WTC11 (cell line): ENCODE data around the gene KLHL18. TPM values are rescaled to one million over a fixed set of nuclear protein-coding genes. Genes with fewer than 3 reads are reported as not detected.
A peak's percentile ranks its signal among the peaks of the same experiment; 100 is the strongest.

Experiments
- ATAC-seq: fragments of 200-7000 bp; cut with Tn5 transposase; 2 replicates; pipeline ENCODE4 v1.10.0; 2021; ENCODE audit warnings: mild to moderate bottlenecking, moderate library complexity
- CTCF ChIA-PET: fragments of 300-600 bp; sonication (Branson Sonifier 250); formaldehyde crosslinking; loops from one replicate; lab custom pipeline; 2021; ENCODE audit warnings: antibody characterized with exemption; lab: Charles Lee
- POLR2A ChIA-PET: fragments of 350-600 bp; sonication (Branson Sonifier 250); formaldehyde crosslinking; loops from one replicate; lab custom pipeline; 2021; ENCODE audit warnings: antibody characterized with exemption; lab: Charles Lee
- DNase-seq: peaks from one replicate; pipeline ENCODE4 v3.0.0; 2021; ENCODE audit warnings: low spot score
- H3K27ac Mint-ChIP-seq: 2 replicates; pipeline ENCODE4 v1.8.0; 2021; ENCODE audit warnings: mixed read lengths
- H3K27me3 Mint-ChIP-seq: 2 replicates; pipeline ENCODE4 v1.8.0; 2021; ENCODE audit warnings: low read depth, mild to moderate bottlenecking, moderate library complexity, mixed read lengths
- H3K36me3 Mint-ChIP-seq: 2 replicates; pipeline ENCODE4 v1.8.0; 2021; ENCODE audit warnings: mixed read lengths
- H3K4me1 Mint-ChIP-seq: 2 replicates; pipeline ENCODE4 v1.8.0; 2022; ENCODE audit warnings: mixed read lengths
- H3K4me3 Mint-ChIP-seq: 2 replicates; pipeline ENCODE4 v1.8.0; 2021; ENCODE audit warnings: mild to moderate bottlenecking, moderate library complexity, mixed read lengths
- H3K9me3 Mint-ChIP-seq: 2 replicates; pipeline ENCODE4 v1.8.0; 2021; ENCODE audit warnings: mixed read lengths
- ELF4 ChIP-seq: sonication (generic); formaldehyde crosslinking; IDR thresholded peaks from 2 replicates; pipeline ENCODE4 v1.8.1; 2022; ENCODE audit warnings: low read depth, mild to moderate bottlenecking, moderate library complexity, missing genetic modification reagents
- EMX1 ChIP-seq: fragments of 250-450 bp; sonication (Bioruptor Pico); IDR thresholded peaks from 2 replicates; pipeline ENCODE4 v1.8.0; 2021; ENCODE audit warnings: mild to moderate bottlenecking
- GTF2I ChIP-seq: fragments of 250-450 bp; sonication (Bioruptor Pico); conservative IDR thresholded peaks from 2 replicates; pipeline ENCODE4 v1.4.0; 2021; ENCODE audit warnings: mild to moderate bottlenecking
- JAZF1 ChIP-seq: fragments of 250-450 bp; sonication (Bioruptor Pico); IDR thresholded peaks from 2 replicates; pipeline ENCODE4 v1.9.0; 2021; ENCODE audit warnings: moderate library complexity, mild to moderate bottlenecking, inconsistent platforms
- RELA ChIP-seq: sonication (generic); formaldehyde crosslinking; IDR thresholded peaks from 2 replicates; pipeline ENCODE4 v1.8.1; 2022; ENCODE audit warnings: missing genetic modification reagents, mild to moderate bottlenecking, borderline replicate concordance
- TEAD1 ChIP-seq: sonication (generic); formaldehyde crosslinking; IDR thresholded peaks from 2 replicates; pipeline ENCODE4 v1.8.0; 2022; ENCODE audit warnings: mild to moderate bottlenecking, missing genetic modification reagents
- TEAD4 ChIP-seq: sonication (generic); formaldehyde crosslinking; IDR thresholded peaks from 2 replicates; pipeline ENCODE4 v1.8.0; 2022; ENCODE audit warnings: mild to moderate bottlenecking, missing genetic modification reagents
- ZNF121 ChIP-seq: sonication (generic); formaldehyde crosslinking; IDR thresholded peaks from 2 replicates; pipeline ENCODE4 v1.8.0; 2023; ENCODE audit warnings: missing genetic modification reagents
- ZNF232 ChIP-seq: sonication (generic); formaldehyde crosslinking; IDR thresholded peaks from 2 replicates; pipeline ENCODE4 v1.8.0; 2022; ENCODE audit warnings: mild to moderate bottlenecking, missing genetic modification reagents
- total RNA-seq: library from RNA; stranded (reverse); gene quantifications from 3 replicates; pipeline ENCODE4 v1.2.3, GENCODE V29; 2021
- TF ChIP-seq, protein P1 (sequence below): sonication (generic); formaldehyde crosslinking; IDR thresholded peaks from 2 replicates; pipeline ENCODE4 v1.8.1; 2023; ENCODE audit warnings: mild to moderate bottlenecking, missing genetic modification reagents, moderate library complexity
- TF ChIP-seq, protein P2 (sequence below): sonication (generic); formaldehyde crosslinking; IDR thresholded peaks from 2 replicates; pipeline ENCODE4 v1.8.0; 2023; ENCODE audit warnings: missing genetic modification reagents, mild to moderate bottlenecking, borderline replicate concordance
- TF ChIP-seq, protein P3 (sequence below): sonication (generic); formaldehyde crosslinking; IDR thresholded peaks from 2 replicates; pipeline ENCODE4 v1.8.0; 2022; ENCODE audit warnings: mild to moderate bottlenecking, missing genetic modification reagents
- TF ChIP-seq, protein P4 (sequence below): fragments of 250-450 bp; sonication (Bioruptor Pico); IDR thresholded peaks from 2 replicates; pipeline ENCODE4 v1.9.0; 2021; ENCODE audit warnings: moderate library complexity, mild to moderate bottlenecking, inconsistent platforms, borderline replicate concordance
- TF ChIP-seq, protein P5 (sequence below): sonication (generic); formaldehyde crosslinking; conservative IDR thresholded peaks from 2 replicates; pipeline ENCODE4 v1.8.1; 2022; ENCODE audit warnings: mild to moderate bottlenecking, missing genetic modification reagents

The KLHL18 gene
- total RNA-seq, 1 experiment from 2014 or later: 28.4 TPM

DNA sequence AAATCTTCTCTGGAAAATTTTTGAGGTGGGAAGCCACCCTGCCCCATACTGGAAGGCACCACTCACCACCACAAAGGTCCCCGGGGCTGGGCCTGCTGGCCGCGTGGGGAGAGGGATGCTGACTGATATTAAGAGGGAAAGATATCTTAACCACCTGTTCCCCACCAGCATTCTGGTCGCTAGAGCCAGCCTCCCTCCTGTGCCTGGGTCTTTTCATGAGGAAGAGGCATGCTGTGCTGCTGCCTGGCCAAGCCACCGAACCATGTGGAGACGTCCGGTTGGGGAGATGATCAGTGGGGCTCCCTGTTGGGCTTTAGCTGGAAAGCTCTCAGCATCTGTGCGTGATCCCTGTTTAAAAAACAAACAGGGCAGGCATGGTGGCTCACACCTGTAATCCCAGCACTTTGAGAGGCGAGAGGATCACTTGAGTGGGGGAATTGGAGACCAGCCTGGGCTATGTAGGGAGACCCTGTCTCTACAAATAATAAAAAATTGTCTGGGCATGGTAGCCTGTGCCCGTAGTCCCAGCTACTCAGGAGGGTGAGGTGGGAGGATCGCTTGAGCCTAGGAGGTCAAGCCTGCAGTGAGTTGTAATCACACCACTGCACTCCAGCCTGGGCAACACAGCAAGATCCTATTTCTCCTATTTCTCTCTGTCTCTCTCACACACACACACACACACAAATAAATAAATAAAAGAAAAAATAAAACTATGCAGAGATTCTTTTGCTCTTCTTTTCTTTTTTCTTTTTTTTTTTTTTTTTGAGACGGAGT, 1.0 kb downstream of the KLHL18 start (continued):
- TF ChIP-seq TEAD1 (CRISPR knock-in tag): 0 out of 2 replicates have a peak, but pooled peaks have one; percentile 9
- TF ChIP-seq, protein P1, sequence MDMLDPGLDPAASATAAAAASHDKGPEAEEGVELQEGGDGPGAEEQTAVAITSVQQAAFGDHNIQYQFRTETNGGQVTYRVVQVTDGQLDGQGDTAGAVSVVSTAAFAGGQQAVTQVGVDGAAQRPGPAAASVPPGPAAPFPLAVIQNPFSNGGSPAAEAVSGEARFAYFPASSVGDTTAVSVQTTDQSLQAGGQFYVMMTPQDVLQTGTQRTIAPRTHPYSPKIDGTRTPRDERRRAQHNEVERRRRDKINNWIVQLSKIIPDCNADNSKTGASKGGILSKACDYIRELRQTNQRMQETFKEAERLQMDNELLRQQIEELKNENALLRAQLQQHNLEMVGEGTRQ (CRISPR knock-in tag): no peak
- peak; percentile 94; the same call in 1 of the 2 replicates for TF ChIP-seq ZNF121 (CRISPR knock-in tag)
- no peak for TF ChIP-seq EMX1
- TF ChIP-seq RELA (CRISPR knock-in tag): no peak
- TF ChIP-seq, protein P2, sequence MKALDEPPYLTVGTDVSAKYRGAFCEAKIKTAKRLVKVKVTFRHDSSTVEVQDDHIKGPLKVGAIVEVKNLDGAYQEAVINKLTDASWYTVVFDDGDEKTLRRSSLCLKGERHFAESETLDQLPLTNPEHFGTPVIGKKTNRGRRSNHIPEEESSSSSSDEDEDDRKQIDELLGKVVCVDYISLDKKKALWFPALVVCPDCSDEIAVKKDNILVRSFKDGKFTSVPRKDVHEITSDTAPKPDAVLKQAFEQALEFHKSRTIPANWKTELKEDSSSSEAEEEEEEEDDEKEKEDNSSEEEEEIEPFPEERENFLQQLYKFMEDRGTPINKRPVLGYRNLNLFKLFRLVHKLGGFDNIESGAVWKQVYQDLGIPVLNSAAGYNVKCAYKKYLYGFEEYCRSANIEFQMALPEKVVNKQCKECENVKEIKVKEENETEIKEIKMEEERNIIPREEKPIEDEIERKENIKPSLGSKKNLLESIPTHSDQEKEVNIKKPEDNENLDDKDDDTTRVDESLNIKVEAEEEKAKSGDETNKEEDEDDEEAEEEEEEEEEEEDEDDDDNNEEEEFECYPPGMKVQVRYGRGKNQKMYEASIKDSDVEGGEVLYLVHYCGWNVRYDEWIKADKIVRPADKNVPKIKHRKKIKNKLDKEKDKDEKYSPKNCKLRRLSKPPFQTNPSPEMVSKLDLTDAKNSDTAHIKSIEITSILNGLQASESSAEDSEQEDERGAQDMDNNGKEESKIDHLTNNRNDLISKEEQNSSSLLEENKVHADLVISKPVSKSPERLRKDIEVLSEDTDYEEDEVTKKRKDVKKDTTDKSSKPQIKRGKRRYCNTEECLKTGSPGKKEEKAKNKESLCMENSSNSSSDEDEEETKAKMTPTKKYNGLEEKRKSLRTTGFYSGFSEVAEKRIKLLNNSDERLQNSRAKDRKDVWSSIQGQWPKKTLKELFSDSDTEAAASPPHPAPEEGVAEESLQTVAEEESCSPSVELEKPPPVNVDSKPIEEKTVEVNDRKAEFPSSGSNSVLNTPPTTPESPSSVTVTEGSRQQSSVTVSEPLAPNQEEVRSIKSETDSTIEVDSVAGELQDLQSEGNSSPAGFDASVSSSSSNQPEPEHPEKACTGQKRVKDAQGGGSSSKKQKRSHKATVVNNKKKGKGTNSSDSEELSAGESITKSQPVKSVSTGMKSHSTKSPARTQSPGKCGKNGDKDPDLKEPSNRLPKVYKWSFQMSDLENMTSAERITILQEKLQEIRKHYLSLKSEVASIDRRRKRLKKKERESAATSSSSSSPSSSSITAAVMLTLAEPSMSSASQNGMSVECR (CRISPR knock-in tag): no peak
- no peak for TF ChIP-seq TEAD4 (CRISPR knock-in tag)
- TF ChIP-seq JAZF1: no peak
- TF ChIP-seq, protein P3, sequence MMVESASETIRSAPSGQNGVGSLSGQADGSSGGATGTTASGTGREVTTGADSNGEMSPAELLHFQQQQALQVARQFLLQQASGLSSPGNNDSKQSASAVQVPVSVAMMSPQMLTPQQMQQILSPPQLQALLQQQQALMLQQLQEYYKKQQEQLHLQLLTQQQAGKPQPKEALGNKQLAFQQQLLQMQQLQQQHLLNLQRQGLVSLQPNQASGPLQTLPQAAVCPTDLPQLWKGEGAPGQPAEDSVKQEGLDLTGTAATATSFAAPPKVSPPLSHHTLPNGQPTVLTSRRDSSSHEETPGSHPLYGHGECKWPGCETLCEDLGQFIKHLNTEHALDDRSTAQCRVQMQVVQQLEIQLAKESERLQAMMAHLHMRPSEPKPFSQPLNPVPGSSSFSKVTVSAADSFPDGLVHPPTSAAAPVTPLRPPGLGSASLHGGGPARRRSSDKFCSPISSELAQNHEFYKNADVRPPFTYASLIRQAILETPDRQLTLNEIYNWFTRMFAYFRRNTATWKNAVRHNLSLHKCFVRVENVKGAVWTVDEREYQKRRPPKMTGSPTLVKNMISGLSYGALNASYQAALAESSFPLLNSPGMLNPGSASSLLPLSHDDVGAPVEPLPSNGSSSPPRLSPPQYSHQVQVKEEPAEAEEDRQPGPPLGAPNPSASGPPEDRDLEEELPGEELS (CRISPR knock-in tag): 0 out of 2 replicates have a peak, but pooled peaks have one; percentile 33
- no peak for TF ChIP-seq ELF4 (CRISPR knock-in tag)
- TF ChIP-seq, protein P4, sequence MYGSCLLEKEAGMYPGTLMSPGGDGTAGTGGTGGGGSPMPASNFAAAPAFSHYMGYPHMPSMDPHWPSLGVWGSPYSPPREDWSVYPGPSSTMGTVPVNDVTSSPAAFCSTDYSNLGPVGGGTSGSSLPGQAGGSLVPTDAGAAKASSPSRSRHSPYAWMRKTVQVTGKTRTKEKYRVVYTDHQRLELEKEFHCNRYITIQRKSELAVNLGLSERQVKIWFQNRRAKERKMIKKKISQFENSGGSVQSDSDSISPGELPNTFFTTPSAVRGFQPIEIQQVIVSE (CRISPR knock-in tag): no peak
- TF ChIP-seq, protein P5, sequence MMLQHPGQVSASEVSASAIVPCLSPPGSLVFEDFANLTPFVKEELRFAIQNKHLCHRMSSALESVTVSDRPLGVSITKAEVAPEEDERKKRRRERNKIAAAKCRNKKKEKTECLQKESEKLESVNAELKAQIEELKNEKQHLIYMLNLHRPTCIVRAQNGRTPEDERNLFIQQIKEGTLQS (CRISPR knock-in tag): no peak

DNA sequence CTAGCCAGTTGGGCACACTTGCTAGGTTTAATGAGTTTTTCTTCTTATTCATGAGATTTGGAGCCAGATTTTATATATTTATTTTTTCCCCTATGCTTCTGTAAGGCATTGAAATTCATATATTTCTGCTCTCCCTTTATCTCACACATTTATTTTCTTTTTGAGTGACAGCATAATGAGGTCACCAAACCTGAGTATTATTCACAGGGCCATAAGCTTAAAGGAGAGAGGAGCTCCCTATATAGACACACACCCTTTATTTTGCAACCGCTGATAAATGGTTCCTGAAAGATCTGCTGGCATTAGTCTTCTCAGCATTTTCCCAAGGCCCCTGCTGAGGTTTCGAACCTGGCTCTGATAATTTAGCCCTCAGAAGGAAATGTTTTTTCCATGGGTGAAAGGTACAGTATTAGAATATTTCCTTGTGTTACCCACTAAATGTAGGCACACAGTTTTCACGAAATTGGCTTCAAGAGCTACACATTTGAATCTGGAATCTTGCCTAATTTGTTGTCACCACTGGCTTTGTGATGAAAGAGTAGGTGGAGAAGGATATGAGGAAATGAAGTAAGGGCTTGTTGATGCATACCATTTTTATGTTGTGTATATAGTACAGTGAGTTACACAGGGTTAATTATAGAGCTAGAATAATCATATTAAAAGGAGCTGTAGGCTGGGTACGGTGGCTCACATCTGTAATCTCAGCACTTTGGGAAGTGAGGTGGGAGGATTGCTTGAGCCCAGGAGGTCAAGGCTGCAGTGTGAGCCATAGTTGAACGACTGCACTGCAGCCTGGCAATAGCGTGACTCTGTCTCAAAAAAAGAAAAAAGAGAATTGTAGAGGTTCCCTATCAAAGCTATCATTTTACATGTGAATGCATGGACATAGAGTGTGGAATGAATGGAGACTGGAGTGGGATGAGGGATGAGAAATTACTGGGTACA, 6.5 kb downstream of the KLHL18 start:
- ChIA-PET CTCF (interaction anchor here (1.2 kb wide), 1 partner anchor 39 kb away, joined by 3 read pairs; no protein-coding TSS in a partner anchor), POLR2A (no interaction called here)
- no peak for TF ChIP-seq GTF2I (CRISPR knock-in tag)
- TF ChIP-seq ZNF232 (CRISPR knock-in tag): no peak
- DNase-seq: no peak
- H3K27ac Mint-ChIP-seq: no peak overlapping the region
- ATAC-seq: no peak
- H3K9me3 Mint-ChIP-seq: no peaks in the 10 kb centered on the region
- no peak overlapping the region for H3K4me3 Mint-ChIP-seq
- H3K4me1 Mint-ChIP-seq: peaks cover 3% of the 10 kb centered on the region; the same call in 1 of the 2 replicates
- H3K27me3 Mint-ChIP-seq: no peaks in the 10 kb centered on the region
- peaks cover 10% of the 10 kb centered on the region; the same call in 1 of the 2 replicates for H3K36me3 Mint-ChIP-seq
